Cerebellar nuclear complex (tissue), 1 donor: ENCODE data around the gene RPS8.
"Not testable (repeated sequence)": the region's sequence is repeated elsewhere in the genome, so short reads cannot be mapped to it uniquely, and the experiment has no call there.

Source experiments
- DNase-seq, 2 experiments: peaks; one replicate each; lab custom pipeline; 2025; lab: John Stamatoyannopoulos, UW

Gene RPS8

DNA sequence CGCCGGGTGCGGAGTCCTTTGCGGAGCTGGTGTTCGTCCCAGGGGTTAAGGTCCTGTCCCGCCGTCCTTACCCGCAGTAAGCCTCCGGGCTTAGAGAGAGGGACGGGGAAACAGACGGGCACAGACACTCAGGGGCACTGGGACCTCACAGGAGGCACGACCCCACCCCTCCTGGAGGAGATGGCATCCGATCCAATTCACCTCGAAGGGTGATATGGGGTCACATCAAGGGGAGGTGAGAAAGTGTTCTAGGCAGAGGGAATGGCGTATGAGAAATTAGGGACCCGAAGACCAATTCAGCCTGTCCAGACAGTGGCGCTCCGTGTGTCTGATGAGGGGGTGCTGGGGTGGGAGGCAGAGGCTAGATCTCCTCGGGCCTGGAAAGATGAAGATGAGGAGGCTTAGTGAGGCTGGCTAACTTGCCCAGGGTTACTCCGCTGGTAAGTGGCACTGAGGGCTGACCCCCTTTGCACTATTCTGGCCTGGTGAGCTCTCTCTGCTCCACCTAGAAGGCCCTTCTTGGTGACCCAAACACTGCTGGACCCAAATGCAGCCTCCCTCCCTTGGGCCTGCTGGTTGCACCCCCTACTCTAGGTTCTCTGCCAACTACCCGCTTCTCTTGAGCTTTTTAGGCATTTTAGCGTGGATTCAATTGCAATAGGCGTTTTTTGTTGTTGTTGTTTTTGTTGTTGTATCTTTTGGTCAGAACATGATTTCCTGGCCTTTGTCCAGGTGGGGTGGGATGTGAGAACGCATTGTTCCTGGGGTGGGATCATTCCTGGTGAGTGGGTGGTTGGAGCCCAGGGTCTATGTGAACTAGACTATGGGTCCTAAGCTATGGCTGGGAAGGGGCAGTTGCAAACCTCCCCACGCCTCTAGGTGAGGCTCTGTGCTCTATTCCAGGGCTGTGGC, 45.2 kb downstream of the RPS8 start:
- DNase-seq, result no peak

DNA sequence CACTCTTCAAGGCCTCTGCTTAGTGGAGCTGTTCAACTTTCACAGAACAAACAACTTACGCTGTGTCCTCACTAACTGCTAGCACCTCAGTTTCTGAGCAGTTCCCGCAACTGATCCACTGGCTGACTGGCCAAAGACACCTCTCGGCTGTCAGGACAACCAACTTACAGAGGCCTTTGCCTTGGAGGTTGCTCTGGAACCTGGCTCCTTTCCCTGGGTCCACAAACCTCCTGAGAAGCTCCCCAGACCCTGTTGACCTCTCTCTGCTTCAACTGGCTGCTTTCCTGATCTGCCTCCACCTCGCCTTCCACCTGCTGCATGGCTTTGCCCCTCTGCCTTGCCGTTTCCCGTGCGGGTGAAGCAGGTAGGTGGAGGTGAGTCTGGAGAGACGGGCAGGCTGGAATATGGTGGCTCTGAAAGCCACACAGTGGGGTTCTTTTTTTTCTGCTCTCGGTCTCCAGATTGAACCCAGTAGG, 45.9 kb downstream of the RPS8 start:
- no peak for DNase-seq

DNA sequence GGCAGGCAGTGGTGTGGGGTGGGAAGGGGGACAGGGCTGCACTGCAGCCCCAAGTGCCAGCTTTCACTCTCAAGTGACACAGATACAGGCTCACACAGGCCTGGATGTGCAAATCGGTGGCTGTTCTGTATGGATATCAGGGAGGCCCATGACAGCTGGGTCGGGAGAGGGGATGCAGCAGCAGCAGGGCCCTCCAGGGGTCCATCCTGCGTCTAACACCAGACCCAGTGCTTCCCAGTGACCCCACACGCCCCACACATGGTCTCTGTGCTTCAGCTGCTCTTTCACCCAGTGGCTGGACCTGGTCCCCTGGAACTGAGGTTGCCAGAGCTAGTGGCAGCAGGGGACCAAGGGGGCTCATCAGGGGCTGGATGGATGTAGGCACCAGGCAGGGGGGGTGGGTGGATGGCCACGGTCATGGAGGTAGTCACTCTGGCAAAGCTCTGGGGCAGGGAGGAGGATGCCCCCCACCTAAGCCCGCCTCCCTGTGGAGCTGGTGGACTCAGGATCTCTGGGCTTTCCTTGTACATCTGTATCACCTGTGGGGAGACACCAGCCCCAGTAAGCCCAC, 46.9 kb downstream of the RPS8 start:
- no peak for DNase-seq

GRCh38 chr1:44822981-44823451, 47.7 kb downstream of the RPS8 start:
- no peak for DNase-seq

DNA sequence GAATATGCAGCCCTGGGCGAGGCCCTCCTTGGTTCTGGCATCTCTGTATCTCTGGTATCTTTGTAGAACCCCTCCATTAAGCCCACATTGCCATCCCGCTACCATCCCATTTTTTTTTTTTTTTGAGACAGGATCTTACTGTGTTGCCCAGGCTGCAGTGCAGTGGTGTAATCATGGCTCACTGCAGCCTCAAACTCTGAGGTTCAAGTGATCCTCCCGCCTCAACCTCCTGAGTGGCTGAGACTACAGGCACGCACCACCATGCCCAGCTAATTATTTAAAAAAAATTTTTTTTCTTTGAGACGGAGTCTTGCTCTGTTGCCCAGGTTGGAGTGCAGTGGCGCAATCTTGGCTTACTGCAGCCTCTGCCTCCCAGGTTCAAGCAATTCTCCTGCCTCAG, 49.1 kb downstream of the RPS8 start:
- not testable (repeated sequence) for DNase-seq

DNA sequence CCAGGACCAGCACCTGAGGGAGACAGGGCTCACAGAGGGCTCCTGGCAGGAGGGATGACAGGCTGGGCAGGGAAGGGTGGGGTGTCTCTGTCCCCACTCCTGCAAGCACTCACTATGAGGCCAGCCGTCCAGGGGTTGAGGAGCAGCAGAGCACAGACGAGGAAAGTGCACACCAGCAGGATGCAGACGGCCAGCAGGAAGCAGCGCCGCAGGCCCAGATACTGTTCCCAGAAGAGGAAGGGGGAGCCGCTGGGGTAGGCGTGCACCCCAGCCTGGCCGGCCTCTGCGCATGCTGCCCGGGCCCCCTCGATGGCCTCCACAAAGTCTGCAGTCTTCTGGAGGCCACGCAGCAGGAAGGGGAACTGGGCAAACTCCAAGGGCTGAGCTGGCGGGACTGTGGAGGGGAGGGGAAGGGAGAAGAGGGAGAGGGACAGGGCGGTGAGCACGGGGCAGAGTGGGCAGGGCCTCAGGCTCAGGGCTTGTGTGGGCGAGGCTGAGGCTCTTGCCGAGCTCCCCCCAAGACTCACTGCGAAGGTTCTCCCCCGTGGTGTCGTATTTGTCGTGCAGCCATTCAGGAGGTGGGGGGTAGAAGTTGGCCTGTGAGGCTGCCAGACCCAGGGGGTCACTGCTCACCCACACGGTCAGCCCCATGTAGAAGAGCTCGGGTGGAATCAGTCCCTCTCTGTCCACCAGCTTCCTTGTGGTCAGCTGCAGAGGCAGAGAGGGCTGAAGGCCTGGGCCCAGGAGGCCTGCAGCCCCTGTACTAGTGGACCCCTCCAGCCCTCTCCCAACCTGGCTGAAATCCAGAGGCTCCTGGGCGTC, 51.2 kb downstream of the RPS8 start:
- no peak for DNase-seq

DNA sequence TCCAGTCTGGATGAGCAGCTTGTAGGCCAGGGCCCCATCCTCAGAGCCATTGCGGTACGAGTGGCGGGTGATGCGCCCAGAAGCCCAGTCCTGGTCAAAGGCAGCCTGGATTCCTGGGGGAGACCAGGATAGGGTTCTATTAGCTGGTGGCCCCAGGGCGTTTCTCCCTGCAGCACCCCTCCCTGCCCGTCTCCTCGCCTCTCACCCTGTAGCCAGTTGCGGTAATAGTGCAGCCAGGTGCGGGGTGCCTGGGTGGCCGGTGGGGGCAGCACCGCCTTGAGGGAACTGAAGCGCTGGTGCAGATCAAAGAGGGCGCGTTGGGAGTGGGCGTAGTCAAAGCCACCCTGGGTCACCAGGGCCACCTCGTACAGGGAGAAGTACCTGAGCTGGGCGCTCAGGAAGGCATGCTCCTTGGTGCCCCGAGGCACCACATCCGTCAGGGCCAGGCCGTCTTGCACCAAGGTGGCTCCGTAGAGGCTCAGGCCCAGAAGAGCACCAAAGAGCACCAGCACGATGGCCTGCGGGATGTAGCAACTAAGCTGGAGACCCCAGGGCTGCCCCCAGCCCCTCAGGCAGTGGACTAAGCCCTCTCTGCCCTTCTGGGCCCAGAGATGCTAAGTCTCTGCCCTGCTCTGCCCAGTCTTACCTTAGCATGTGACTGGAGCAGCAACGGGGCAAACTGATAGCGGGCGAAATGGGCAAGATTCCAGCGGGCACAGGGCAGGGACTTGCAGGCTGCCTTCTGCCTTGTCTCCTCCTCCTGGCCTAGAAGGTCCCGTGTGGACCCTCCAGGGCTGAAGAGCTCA, 52.1 kb downstream of the RPS8 start:
- DNase-seq, result no peak

- no peak for DNase-seq
Observed at GRCh38 chr1:44828003-44828651, 52.8 kb downstream of the RPS8 start.
